Measurements from ENCODE around the gene IL3RA.
"Not testable (repeated sequence)": the region's sequence is repeated elsewhere in the genome, so short reads cannot be mapped to it uniquely, and the experiment has no call there.

IL3RA gene

DNA sequence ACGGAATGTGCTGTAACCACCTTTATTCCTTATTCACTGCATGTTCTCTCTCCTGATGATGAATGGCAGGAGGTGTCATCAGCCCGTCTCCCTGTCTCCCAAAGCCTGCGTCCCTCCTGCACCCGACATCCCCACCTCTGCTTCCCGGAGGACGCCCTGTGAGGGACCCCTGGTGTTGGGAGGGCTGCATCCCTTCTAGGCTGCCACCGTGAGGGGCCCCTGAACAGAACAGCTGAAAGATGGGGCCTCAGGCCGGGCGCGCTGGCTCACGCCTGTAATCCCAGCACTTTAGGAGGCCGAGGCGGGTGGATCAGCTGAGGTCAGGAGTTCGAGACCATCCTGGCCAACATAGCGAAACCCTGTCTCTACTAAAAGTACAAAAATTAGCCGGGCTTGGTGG, 89.7 kb downstream of the IL3RA start:
- not testable (repeated sequence) for DNase-seq

- no peak for DNase-seq
Observed at GRCh38 chrX:1427756-1428155, 91.2 kb downstream of the IL3RA start.

DNA sequence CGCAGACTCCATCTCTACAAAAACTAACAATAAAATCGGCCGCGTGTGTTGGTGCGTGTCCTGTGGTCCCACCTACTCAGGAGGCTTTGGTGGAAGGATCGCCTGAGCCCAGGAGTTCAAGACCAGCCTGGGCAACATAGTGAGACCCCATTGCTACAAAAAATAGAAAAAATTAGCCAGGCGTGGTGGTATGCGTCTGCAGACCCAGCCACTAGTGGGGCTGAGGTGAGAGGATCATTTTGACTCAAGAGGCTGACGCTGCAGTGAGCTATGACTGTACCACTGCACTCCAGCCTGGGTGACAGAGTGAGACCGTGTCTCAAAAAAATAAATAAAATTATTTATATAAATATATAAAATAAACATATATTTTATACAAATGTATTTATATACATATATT, 93.9 kb downstream of the IL3RA start:
- no peak for DNase-seq
